Epithelial cell of proximal tubule (primary cell): ENCODE data around the gene SDK1. TPM values are rescaled to one million over a fixed set of nuclear protein-coding genes. Genes with fewer than 3 reads are reported as not detected.

Experiments used
- DNase-seq: peaks from one replicate; pipeline ENCODE4 v3.0.0-alpha.2; 2011; ENCODE audit warnings: low read depth
- H3K4me3 ChIP-seq: 2 replicates; pipeline ENCODE4 v1.5.1; 2011; ENCODE audit warnings: low read depth, mild to moderate bottlenecking, low read length
- total RNA-seq: library from RNA; depleted of rRNA; stranded (reverse); fragments of >200 nt; gene quantifications from 2 replicates; pipeline ENCODE4 v1.2.3, GENCODE V29; 2015
- TF ChIP-seq, protein P1 (sequence below): conservative IDR thresholded peaks from 2 replicates; pipeline ENCODE4 v1.5.1; 2012; ENCODE audit warnings: low read depth, mild to moderate bottlenecking, low read length

SDK1 gene
- total RNA-seq, 1 donor from 2014 or later = 0.75 TPM

DNA sequence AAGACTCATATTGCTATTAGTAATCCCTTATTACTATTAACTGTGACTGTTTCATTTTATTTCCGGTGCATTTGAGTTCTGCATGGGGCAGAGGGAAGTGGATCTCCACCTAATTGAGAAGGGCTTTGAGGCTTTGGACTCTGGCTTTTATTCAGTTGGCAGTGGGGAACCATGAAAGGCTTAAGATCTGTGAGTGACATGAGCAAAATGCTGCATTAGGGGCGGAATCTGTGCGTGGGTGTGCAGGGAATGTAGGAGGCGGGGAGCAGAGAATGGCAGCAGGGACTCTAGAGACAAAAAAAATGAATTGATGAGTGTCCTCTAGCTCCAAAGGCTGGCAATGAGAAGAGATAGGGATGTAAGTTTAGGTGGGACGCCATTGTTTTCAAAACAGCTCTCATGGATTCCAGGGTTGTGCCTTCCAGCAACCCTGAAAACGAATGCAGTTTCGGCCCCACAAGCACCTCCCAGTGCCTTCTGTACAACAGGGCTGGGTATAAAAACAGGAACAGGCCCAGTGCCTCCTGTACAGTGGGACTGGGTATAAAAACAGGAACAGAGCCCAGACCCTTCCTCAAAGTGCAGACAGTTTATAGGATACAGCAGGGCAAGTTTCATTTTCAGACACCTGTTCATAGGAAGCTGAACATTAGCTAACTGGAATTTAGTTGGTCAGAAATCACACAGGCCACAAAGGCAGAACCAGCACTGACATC is 717.7 kb downstream of the SDK1 start:
- TF ChIP-seq, protein P1, sequence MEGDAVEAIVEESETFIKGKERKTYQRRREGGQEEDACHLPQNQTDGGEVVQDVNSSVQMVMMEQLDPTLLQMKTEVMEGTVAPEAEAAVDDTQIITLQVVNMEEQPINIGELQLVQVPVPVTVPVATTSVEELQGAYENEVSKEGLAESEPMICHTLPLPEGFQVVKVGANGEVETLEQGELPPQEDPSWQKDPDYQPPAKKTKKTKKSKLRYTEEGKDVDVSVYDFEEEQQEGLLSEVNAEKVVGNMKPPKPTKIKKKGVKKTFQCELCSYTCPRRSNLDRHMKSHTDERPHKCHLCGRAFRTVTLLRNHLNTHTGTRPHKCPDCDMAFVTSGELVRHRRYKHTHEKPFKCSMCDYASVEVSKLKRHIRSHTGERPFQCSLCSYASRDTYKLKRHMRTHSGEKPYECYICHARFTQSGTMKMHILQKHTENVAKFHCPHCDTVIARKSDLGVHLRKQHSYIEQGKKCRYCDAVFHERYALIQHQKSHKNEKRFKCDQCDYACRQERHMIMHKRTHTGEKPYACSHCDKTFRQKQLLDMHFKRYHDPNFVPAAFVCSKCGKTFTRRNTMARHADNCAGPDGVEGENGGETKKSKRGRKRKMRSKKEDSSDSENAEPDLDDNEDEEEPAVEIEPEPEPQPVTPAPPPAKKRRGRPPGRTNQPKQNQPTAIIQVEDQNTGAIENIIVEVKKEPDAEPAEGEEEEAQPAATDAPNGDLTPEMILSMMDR = no peak
- no peak overlapping the region for H3K4me3 ChIP-seq
- DNase-seq = no peak

DNA sequence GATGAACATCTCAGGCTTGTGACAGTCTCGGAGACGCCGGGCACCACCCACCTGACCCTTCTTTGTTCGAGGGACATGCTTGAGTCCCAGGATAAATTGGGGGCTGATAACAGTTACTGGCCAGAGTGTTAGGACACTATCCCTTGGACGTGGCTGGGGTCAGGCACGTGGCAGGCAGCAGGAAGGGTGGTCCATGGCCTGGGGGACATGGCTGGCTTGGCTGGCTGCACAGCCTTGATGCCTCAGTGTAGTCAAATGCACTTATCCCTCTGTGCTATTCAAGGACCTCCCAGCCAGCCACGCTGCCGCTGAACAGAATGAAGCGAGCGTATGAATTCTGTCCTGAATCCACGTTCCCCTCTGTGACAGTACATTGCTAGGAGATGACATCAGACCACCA is 719.0 kb downstream of the SDK1 start:
- TF ChIP-seq, protein P1 = no peak
- H3K4me3 ChIP-seq = no peak overlapping the region
- no peak for DNase-seq

DNA sequence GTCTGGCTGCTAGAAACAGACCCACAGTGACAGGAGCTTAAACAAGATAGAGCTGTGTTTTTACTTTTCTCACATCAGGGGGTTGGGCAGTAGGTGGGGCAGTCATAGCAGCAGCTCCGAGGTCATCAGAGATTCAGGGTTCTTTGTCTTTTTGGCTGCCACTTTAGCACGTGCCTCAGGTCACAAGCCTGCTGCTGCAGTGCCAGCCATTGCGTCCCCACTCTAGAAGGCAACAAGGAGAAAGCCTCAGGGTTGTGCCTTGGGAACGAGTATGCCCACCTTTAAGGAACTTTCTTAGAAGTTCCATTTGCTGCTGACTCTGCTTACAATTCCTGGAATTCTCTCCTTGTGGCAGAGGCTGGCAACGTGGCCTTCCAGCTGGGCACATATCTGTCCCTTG is 720.4 kb downstream of the SDK1 start:
- DNase-seq = no peak
- TF ChIP-seq, protein P1 = no peak
- no peak overlapping the region for H3K4me3 ChIP-seq

DNA sequence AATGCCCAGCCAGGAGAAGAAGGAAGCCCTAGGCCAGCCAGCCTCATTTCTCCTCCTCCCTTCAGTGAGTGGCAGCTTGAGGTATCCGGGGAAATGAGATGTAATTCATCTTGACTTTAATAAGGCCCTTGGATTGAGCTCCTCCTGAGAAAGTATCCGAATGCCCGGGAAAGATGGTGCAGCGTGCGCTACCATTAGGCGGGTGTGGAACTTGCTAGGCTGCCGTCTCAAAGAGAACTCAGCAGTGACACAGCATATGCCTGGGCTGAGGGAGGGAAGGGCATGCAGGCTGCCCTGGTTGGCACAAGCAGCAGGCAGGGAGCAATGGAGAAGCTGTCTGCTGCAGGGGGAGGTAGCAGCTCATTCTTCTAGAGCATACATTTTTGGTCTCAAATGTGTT is 721.2 kb downstream of the SDK1 start:
- TF ChIP-seq, protein P1 = no peak
- no peak overlapping the region for H3K4me3 ChIP-seq
- no peak for DNase-seq

DNA sequence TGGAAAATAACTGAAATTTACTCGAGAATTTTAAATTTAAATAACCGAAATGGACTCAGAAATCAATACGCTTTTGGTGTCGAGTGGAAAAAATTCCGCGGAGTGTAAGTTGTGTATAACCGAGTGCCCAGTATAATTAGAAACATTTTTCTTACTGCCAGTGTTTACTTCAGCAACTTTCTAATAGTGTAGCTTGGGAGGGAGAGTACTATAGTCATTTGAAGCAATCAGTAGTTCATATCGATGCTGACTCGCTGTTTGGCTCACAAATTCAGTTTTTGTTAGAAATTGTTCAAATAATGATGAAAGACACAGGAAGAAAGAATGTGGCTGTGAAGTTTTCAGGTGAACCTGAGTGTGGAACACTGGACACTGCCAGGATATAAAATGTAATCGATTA is 722.5 kb downstream of the SDK1 start:
- H3K4me3 ChIP-seq = no peak overlapping the region
- no peak for DNase-seq
- TF ChIP-seq, protein P1 = no peak

DNA sequence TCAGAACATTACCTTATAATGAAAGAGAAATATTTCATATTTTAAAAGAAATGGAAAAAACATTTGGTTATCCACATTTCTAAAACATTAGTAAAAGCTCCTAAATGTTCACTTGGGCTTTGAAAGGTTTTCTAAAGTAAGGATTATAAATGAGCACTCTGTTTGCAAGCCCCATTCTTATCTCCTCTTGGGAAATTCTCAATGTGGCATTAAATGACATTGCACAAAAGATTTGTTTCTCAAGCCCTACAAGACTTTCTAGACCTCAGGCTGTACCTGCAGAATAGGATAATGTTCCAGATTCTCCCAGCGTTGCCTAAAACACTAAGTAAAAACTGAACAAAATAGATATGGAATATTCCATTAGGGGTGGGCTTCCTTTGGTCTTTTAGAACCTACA is 723.1 kb downstream of the SDK1 start:
- TF ChIP-seq, protein P1 = no peak
- no peak overlapping the region for H3K4me3 ChIP-seq
- DNase-seq = no peak

DNA sequence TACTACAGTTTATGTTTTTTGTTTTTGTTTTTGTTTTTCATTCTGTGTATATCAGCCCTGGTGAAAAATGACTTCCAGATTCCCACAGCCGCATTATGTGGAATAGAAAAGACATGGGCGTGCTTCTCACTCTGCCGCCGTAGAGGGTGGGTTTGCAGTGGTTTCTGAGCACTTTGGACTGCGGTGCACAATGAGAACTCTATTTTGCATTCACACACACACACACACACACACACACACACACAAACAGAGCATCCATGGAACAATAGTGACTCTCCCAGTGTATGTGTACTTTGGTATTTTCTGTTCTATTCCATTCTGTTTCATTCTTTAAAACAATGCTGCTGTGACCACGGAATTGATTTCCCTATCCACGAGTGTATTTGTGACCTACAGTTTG is 723.8 kb downstream of the SDK1 start:
- TF ChIP-seq, protein P1 = no peak
- DNase-seq = no peak
- no peak overlapping the region for H3K4me3 ChIP-seq
